ENCODE measurements around the gene EEPD1. TPM values are rescaled to one million over a fixed set of nuclear protein-coding genes. Genes with fewer than 3 reads are reported as not detected.

EEPD1 gene
- polyA plus RNA-seq, 1 donor from 2014 or later, result 1.9 TPM

DNA sequence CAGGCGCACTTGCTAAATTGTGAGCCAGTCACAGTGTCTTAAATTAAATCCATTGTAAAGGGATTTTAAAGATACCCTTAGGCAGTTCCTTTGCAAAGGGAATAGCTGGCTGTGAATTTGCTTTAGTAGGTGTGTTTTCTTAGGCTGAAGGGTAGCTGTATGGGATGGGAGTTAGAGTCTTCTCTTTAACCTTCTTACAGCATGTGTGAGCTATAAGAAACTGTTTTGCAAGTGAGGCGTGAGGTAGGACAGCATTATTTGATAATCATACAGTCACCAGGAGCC, 5.2 kb downstream of the EEPD1 start:
- no peaks in the 10 kb centered on the region for H3K9me3 Mint-ChIP-seq
- no peak overlapping the region for H3K27ac Mint-ChIP-seq
- no peak overlapping the region for H3K4me3 Mint-ChIP-seq
- H3K4me1 Mint-ChIP-seq, result peaks cover 0 to 7% (median 4%) of the 10 kb centered on the region in 3 donors
- H3K27me3 Mint-ChIP-seq, result peaks cover 1% of the 10 kb centered on the region
- peaks cover 2% of the 10 kb centered on the region for H3K36me3 Mint-ChIP-seq

DNA sequence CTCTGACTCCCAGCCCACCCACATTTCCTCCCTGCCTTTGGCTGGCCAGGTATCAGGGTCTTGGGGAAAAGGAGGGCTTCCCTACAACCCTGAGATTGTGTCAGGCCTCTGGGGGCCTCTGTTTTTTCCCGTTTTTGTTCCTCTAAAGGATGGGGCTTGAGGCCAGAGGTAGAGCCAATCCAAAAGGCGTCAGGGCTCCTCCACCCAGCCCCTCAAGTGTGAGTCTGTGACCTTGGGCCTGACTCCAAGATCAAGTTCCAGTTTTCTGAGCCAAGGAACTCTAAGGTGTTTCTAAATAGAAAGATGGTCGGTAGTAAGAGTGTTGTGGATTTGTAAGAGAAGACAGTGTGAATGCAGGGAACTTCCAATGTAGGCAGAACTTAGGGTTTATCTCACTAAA, 6.6 kb downstream of the EEPD1 start:
- H3K4me3 Mint-ChIP-seq, result no peak overlapping the region
- peaks cover 1% of the 10 kb centered on the region for H3K27me3 Mint-ChIP-seq
- no peaks in the 10 kb centered on the region for H3K4me1 Mint-ChIP-seq
- peaks cover 2% of the 10 kb centered on the region for H3K36me3 Mint-ChIP-seq
- no peaks in the 10 kb centered on the region for H3K9me3 Mint-ChIP-seq
- H3K27ac Mint-ChIP-seq, result no peak overlapping the region

DNA sequence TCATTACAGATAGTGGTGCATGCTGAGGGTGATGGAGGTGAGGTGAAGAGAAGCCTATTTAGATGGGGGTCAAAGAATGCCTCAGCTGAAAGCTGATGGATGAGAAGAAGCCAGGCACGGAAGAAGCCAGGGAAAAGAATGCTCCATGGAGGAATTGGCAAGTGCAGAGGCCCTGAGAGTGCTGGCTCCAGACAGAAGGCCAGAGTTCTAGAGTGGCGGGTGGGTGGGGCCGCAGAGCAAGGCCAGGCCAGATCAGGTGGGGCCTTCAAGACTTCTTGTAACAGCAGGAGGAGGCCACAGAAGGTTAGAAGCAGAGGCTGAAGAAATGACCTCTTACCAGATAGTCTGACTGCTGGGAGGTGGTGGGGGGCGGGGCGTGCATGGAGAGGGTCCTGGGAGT, 7.3 kb downstream of the EEPD1 start:
- Mint-ChIP-seq H3K36me3 (peaks cover 2% of the 10 kb centered on the region), H3K4me1 (no peaks in the 10 kb centered on the region)

DNA sequence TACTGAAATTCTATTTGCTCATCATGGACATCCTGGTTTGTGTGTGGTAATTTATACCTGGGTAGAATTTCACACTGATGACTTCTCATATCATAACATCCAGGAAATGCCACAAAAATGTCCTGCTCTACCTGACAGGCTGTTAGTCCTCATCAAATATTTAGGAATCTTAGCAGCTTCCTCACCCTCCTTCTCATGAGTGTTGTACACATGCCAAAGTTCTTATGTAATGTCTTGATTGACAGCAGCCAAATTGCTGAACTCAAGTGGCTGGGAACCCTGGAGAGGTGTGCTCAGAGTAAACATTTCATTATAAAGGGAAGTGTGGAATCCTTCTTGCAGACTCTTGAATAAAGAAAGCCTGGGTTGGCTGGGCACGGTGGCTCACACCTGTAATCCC, 8.9 kb downstream of the EEPD1 start:
- no peak overlapping the region for H3K27ac Mint-ChIP-seq
- no peaks in the 10 kb centered on the region for H3K4me1 Mint-ChIP-seq
- H3K36me3 Mint-ChIP-seq, result peaks cover 2% of the 10 kb centered on the region
- H3K27me3 Mint-ChIP-seq, result no peaks in the 10 kb centered on the region
- H3K9me3 Mint-ChIP-seq, result no peaks in the 10 kb centered on the region
- H3K4me3 Mint-ChIP-seq, result no peak overlapping the region

More for the DNA sequence above, 7.3 kb downstream of the EEPD1 start:
- Mint-ChIP-seq H3K27me3 (peaks cover 1% of the 10 kb centered on the region), H3K4me3 (no peak overlapping the region), H3K9me3 (no peaks in the 10 kb centered on the region), H3K27ac (no peak overlapping the region)

DNA sequence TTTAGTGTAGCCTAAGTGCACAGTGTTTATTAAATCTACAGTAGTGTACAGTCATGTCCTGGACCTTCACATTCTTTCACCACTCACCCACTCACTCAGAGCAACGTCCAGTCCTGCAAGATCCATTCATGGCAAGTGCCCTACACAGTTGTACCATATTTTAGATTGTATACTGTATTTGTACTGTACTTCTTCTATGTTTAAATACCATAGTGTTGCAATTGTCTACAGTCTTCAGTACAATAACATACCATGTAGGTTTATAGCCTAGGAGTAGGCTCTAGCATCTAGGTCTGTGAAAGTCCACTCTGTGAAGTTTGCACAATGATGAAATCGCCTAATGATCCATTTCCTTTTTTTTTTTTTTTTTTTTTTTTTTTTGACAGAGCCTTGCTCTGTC, 12.0 kb downstream of the EEPD1 start:
- H3K36me3 Mint-ChIP-seq, result peaks cover 2% of the 10 kb centered on the region
- H3K4me3 Mint-ChIP-seq, result no peak overlapping the region
- H3K9me3 Mint-ChIP-seq, result no peaks in the 10 kb centered on the region
- H3K27me3 Mint-ChIP-seq, result no peaks in the 10 kb centered on the region
- no peaks in the 10 kb centered on the region for H3K4me1 Mint-ChIP-seq
- no peak overlapping the region for H3K27ac Mint-ChIP-seq

DNA sequence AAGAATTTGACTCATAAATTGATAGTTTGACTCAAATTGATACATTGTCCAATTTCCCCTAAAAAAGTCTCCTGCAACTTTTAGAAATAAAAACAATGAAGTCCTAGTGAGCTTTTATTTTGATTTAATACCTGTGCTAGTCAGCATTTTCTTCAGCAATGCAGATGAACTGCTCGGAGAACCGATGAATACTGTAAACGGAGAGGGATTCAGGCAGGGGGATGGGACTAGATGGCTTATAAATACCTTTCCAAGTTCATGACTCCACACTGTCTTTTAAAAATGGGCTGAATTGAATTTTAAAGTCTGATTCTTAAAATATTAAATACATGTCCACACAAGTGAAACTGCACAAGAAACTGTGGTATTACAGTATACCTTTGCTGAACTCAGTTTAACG, 12.7 kb downstream of the EEPD1 start:
- Mint-ChIP-seq H3K27me3 (no peaks in the 10 kb centered on the region), H3K4me3 (no peak overlapping the region), H3K36me3 (no peaks in the 10 kb centered on the region), H3K9me3 (no peaks in the 10 kb centered on the region), H3K4me1 (no peaks in the 10 kb centered on the region), H3K27ac (no peak overlapping the region)

DNA sequence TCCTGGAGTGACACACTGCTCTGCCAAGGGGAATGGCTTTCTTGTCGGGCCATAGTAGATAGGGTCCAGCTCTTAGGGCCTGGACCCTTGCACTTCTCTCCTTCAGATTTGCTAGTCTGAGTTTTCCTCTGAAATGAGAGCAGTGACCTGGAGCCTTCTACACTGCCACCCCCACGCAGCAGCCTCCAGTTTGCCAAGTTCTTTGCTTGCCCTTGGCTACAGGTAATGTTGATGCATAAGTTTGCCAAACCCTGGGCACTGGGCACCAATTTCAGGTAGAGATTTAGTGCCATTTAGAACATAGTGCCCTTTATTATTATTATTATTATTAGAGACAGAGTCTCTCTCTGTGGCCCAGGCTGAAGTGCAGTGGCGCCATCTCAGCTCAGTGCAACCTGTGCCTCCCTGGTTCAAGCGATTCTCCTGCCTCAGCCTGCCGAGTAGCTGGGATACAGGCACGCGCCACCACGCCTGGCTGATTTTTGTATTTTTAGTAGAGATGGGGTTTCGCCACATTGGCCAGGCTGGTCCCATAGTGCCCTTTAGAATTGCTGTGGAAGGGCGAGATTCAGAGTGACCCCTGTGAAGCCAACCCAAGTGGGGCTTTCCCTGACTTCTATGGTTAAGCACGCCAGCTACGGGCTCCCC, 14.5 kb downstream of the EEPD1 start:
- Mint-ChIP-seq H3K27ac (no peak overlapping the region), H3K4me1 (no peaks in the 10 kb centered on the region), H3K4me3 (no peak overlapping the region), H3K9me3 (no peaks in the 10 kb centered on the region), H3K27me3 (peaks cover 2% of the 10 kb centered on the region), H3K36me3 (no peaks in the 10 kb centered on the region)

DNA sequence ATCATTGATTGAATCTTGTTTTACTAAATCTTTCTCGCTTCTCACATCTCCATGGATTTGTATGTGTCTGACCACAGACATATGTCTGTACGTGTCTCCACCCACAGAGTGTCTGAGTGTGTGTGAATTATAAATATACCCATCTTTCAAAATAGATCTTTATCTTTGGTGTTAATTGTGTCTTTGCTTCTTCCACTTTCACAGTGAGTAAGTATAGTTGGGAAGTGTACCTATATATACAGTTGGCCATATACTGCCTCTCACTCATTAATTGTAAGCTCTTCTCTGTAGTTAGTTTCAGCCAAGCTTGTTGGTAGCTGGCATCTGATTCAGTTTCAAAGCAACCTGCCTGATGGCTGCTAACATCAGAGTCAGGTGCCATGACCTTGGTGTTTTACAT, 18.4 kb downstream of the EEPD1 start:
- H3K27ac Mint-ChIP-seq, result no peak overlapping the region
- peaks cover 4% of the 10 kb centered on the region for H3K27me3 Mint-ChIP-seq
- H3K4me3 Mint-ChIP-seq, result no peak overlapping the region

DNA sequence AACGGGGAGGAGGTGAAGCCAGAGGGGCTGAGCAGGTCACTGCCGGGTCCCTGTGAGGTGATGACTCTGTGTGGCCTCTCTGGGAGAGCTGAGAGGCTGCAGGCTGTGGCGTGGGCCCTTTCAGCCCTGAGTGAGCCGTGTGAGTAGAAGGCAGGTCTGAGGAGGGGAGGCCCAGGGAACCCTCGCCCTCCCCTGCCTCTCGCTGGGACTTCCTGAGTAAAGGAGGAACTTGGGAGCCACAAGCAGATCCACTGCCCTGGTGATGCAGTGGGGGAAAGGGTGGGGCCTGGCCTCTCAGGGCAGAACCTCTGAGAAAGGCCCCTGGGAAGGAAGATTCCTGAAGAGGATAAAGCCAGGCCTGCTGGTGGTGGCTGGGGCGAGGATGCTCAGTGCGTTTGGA, 22.8 kb downstream of the EEPD1 start:
- Mint-ChIP-seq H3K27me3 (peaks cover 4% of the 10 kb centered on the region), H3K9me3 (no peaks in the 10 kb centered on the region), H3K27ac (no peak overlapping the region), H3K36me3 (no peaks in the 10 kb centered on the region), H3K4me3 (no peak overlapping the region), H3K4me1 (no peaks in the 10 kb centered on the region)

More for the DNA sequence above, 18.4 kb downstream of the EEPD1 start:
- no peaks in the 10 kb centered on the region for H3K9me3 Mint-ChIP-seq
- no peaks in the 10 kb centered on the region for H3K36me3 Mint-ChIP-seq
- no peaks in the 10 kb centered on the region for H3K4me1 Mint-ChIP-seq

DNA sequence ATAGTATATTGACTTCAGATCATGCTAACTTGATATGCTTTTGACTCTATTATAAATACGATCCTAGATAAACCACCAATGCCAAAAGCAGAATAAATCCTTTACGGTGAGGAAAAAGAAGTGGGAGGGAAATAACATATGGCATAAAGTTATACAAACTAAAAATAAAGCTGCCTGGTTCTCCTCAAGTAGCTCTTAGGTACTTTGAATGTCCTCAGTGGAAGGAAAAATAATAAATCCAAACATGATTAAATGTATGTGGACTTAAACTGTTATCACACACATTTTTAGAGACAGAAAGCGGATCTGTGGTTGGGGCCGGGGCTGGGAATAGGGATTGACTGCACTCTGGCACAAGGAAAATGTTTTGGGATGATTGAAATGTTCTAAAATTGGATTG, 23.6 kb downstream of the EEPD1 start:
- H3K27me3 Mint-ChIP-seq, result peaks cover 2% of the 10 kb centered on the region
- H3K9me3 Mint-ChIP-seq, result no peaks in the 10 kb centered on the region
- H3K36me3 Mint-ChIP-seq, result no peaks in the 10 kb centered on the region
- no peak overlapping the region for H3K4me3 Mint-ChIP-seq
- H3K4me1 Mint-ChIP-seq, result no peaks in the 10 kb centered on the region
- H3K27ac Mint-ChIP-seq, result no peak overlapping the region

DNA sequence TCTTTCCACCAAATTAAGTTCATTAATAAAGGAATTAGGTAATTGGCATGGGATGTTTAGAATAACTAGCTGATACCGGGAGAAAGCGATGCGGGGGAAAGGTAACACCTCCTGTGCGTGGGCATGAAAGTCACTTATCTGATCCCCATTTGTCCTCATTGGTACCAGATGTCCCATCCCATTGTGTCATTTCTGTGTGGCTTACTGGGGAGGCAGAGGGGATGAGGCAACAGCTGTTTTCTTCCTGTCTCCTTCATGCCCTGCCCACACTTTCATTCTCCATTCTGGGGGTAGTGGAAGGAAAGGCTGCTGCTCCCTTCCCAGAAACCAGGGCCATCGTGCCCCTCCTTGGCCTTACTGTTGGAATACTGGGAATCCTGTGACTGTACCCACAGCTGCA, 27.1 kb downstream of the EEPD1 start:
- Mint-ChIP-seq H3K4me1 (no peaks in the 10 kb centered on the region), H3K36me3 (no peaks in the 10 kb centered on the region), H3K27ac (peak overlapping the region in 1 of 3 donors; percentile 22), H3K9me3 (no peaks in the 10 kb centered on the region), H3K4me3 (no peak overlapping the region), H3K27me3 (no peaks in the 10 kb centered on the region)

DNA sequence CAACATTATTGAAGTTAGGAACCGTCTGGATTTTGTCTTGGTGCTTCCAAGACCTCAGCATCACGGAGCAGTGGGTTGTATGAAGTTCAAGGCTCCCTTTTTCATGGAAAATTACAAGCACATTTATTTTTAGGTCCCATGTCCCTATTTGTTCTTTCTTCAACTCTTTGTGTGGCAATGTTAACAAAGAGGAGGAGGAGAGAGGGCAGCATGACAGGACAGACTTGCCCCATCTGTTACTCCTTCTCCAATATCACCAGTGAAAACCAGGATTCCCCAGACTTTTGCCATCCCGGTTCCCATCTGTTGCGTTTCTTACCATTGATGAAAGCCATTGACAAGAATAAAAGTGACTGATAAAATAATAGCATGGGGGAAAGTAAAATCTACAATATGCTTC, 28.6 kb downstream of the EEPD1 start:
- Mint-ChIP-seq H3K4me1 (no peaks in the 10 kb centered on the region), H3K4me3 (no peak overlapping the region), H3K27ac (no peak overlapping the region), H3K27me3 (peaks cover 3% of the 10 kb centered on the region), H3K9me3 (peaks cover 0 to 4% (median 3%) of the 10 kb centered on the region in 3 donors), H3K36me3 (peaks cover 2% of the 10 kb centered on the region)

DNA sequence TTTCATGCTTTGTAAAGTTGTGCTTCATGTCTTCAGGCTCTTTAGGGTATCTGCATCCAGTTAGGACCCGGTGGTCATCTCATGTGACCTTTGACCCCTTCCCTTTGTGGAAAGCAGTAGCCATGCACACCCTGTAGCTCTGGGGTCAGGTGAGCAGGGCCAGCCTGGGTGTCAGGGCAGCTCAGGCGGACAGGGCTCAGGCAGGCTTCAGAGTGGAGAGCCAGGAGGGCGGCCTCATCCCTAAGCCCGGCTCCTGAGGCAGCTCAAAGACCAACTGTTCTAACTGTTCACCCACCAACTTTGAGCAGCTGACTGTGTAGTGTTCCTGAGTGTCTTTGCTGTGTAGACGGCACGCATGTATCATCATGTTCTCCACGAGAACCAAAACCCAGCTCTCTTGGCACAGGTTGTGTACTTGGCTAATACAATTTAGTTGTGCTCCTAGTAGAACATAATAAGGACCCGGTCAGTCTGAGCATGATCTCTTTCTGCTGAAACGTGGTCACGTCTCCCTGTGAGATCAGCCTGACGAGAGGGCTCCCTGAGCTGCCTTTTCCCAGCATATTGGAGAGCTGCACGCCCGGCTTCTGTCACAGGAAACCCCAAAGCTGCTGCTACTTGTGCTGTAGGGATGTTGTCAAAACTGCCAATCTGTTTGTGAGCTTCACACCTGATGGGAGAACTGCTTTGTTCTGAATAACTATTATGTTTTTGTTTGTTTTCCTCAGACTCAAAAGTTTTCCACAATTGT, 30.0 kb downstream of the EEPD1 start:
- no peak overlapping the region for H3K27ac Mint-ChIP-seq

DNA sequence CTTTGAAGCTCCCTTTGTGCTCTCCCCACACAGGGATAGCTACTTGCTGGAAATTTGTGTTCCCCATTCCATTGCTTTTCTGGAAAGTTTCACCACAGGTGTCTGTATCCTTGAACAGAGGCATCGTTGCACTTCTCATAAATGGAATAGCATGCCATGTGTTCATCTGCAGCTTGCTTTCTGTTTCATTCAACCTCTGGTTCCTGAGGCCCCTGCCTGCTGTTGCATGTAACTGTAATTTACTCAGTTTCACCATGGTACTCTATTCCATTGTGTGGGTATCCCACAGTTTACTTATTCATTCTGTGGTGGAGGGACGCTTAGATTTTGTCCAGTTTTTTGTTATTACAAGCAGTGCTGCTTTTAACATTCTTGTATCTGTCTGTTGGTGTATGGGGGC, 32.0 kb downstream of the EEPD1 start:
- H3K36me3 Mint-ChIP-seq, result peaks cover 2% of the 10 kb centered on the region
- no peak overlapping the region for H3K4me3 Mint-ChIP-seq
- peaks cover 0 to 5% (median 2%) of the 10 kb centered on the region in 3 donors for H3K4me1 Mint-ChIP-seq
- H3K9me3 Mint-ChIP-seq, result peaks cover 0 to 4% (median 3%) of the 10 kb centered on the region in 3 donors
- H3K27me3 Mint-ChIP-seq, result peaks cover 9% of the 10 kb centered on the region
- no peak overlapping the region for H3K27ac Mint-ChIP-seq

More for the DNA sequence above, 30.0 kb downstream of the EEPD1 start:
- H3K27me3 Mint-ChIP-seq, result peaks cover 4% of the 10 kb centered on the region
- H3K36me3 Mint-ChIP-seq, result peaks cover 2% of the 10 kb centered on the region
- no peak overlapping the region for H3K4me3 Mint-ChIP-seq
- H3K9me3 Mint-ChIP-seq, result peaks cover 0 to 4% (median 3%) of the 10 kb centered on the region in 3 donors
- peaks cover 0 to 2% (median under 1%) of the 10 kb centered on the region in 3 donors for H3K4me1 Mint-ChIP-seq

DNA sequence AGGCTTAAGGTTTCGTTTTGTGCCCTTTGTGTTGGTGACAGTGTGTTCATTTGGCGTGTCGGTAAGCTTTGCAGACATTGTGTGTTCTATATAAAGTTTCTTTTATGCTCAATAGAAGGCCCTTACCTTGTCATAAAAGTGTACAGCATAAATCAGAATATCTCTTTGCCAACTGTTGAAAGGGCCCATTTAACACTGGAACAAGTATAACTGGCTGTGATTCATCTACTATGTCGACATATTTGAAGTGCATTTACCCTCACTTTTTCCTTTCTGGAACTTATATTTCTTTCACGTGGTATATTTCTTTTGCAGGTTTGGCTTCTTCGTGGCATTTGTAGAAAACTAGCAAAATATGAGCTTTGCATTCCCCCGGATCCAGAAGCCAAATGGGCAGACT, 32.7 kb downstream of the EEPD1 start:
- H3K9me3 Mint-ChIP-seq, result peaks cover 0 to 4% (median 3%) of the 10 kb centered on the region in 3 donors
- peaks cover 0 to 5% (median 2%) of the 10 kb centered on the region in 3 donors for H3K4me1 Mint-ChIP-seq
- H3K4me3 Mint-ChIP-seq, result peak overlapping the region in 1 of 4 donors; percentile 43
- H3K27ac Mint-ChIP-seq, result no peak overlapping the region
- peaks cover 11% of the 10 kb centered on the region for H3K27me3 Mint-ChIP-seq
- H3K36me3 Mint-ChIP-seq, result peaks cover 2% of the 10 kb centered on the region
